Measurements from ENCODE around the gene ZNF626.
"Not testable (repeated sequence)": the region's sequence is repeated elsewhere in the genome, so short reads cannot be mapped to it uniquely, and the experiment has no call there.

Gene ZNF626

GRCh38 chr19:20661150-20661819 lies at the start of gene ZNF626:
Gene ZNF626, minus strand, starts transcription at chr19:20661571. Its CDS starts 125 bp downstream, at chr19:20661446.
- in situ Hi-C loops (cut with HindIII; ENCODE audit: low sequenced_read_pairs), result no loop called here

- in situ Hi-C loops (cut with HindIII; ENCODE audit: low sequenced_read_pairs), result no loop called here
These were observed 7.9 kb upstream of the ZNF626 start for GRCh38 chr19:20669263-20669662.

DNA sequence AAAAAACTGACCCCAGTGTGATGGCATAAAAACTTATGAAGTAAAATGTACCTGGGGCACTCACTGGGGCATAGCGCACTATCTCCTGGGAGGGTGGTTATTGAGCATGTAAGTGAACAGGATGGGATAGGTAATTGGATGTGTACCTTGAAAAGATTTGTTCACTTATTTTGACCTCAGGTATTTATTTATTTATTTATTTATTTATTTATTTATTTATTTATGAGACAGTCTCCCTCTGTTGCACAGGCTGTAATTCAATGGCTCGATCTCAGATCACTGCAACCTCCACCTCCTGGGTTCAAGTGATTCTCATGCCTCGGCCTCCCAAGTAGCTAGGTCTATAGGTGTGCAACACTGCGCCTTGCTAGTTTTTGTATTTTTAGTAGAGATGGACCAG lies 5.9 kb upstream of the ZNF626 start:
- in situ Hi-C loops (cut with HindIII; ENCODE audit: low sequenced_read_pairs), result no loop called here

DNA sequence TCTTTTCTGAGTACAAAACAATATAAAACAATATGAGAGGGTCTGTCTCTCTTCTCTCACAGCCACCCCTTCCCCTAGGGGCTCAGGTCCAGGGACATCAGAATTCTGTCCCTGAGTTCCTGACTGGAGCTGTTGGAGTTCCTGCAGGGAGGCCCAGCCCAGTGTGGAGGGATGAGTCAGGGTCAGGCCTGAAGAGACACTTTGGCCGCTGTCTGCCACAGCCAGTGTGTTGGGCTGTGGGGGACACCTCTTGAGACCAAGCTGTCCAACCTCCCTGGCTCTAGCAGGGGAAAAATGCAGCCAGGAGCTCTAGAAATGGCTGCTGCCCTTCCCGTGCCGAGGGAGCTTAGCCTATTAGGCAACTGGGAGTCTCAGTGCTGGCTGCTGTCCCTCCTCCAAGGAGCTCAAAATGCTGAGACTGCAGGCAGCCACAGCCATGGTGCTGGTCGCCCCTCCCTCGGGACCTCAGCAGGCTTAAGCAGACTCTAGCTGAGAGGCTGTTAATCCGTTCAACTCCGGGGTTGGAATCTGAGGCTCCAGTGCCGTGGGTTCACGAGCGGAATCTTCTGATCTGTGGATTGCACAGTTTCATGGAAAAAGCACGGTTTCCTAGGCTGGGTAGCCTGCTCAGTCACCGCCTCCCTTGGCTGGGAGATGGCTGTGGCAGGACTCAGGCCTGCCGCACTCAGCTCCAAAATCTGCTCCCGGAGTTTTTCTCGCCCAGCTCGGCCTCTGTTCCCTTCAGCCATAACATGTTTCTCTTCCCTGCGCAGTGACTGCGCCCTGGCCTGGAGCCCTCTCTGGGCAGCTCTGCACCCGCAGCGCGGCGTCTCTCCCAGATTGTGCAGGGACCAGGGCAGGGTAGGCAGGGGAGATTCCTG lies 3.8 kb upstream of the ZNF626 start:
- in situ Hi-C loops (cut with HindIII; ENCODE audit: low sequenced_read_pairs), result no loop called here

- in situ Hi-C loops (cut with HindIII; ENCODE audit: low sequenced_read_pairs), result not testable (repeated sequence)
These were observed 3.1 kb upstream of the ZNF626 start for GRCh38 chr19:20664475-20664874.

DNA sequence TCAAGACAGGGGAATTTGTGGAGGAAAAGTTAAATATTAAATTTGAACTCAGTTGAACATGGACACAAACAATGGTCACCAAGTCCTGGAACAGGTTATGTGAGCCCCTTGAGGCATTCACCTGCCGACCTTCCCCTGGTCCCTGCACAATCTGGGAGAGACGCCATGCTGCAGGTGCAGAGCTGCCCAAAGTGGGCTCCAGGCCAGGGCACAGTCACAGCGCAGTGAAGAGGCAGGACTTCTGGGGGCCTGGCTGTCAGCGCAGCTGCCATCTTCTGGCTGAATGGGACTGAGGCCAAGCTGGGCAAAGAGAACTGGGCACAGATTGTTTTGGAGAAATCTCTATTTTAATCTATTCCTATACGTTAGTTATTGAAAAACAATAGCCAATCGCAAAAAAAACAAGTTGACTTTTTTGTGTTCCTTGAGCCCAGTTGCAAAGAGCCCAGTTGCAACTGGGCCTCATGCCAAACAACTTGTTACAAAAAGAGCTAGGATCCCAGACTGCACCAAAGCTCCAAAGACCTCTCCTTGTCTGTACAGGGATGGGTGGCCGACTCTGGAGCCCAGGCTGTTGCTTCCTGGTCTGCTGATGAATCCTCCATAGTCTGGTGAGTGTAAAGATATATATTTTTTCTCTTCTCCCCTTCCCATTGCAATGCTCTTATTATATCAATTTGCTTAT lies 1.2 kb upstream of the ZNF626 start:
- in situ Hi-C loops (cut with HindIII; ENCODE audit: low sequenced_read_pairs), result no loop called here

DNA sequence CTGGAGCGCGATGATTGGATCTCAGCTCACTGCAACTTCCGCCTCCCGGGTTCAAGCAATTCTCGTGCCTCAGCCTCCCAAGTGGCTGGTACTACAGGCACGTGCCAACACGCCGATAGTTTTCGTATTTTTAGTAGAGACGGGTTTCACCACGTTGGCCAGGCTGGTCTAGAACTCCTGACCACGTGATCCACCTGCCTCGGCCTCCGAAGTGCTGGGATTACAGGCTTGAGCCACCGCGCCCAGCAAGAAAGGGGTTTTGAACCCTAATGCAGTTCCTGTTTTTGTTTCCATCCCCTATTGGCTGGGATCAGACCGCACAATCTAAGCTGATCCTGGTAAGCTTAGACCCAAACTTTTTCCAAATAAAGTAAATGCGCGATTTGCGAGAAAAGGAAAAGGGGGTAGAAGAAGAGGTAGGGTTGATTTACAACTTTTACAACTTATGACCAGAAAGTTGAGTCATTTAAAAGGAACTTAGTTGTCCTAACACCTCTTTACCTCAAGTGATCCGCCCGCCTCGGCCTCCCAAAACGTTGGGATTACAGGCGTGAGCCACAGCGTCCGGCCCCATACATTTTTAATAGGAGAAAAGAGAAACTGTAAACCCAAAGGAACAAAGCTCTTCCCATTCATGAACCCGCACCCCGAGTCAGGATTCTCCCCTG lies 764 bp downstream of the ZNF626 start:
- in situ Hi-C loops (cut with HindIII; ENCODE audit: low sequenced_read_pairs), result no loop called here

- in situ Hi-C loops (cut with HindIII; ENCODE audit: low sequenced_read_pairs), result no loop called here
These were observed 20.8 kb downstream of the ZNF626 start for GRCh38 chr19:20640545-20640944.

DNA sequence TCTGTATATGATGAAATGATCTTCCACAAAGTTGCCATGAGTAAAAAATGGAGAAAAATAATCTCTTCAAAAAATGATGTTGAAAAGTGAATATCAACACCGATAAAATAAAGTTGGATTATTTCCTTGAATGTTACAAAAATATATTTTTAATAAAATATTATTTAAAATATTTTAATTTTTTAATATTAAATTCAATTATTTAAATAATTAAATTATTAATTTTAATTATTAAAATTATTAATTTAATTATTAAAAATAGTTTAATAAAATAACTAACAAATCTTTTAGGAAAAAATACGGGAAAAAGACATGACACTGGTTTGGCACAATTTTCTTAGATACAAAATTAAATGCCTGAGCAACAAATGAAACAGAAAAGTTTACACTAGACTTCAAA lies 21.3 kb downstream of the ZNF626 start:
- in situ Hi-C loops (cut with HindIII; ENCODE audit: low sequenced_read_pairs), result no loop called here

GRCh38 chr19:20624560-20624959 lies 36.8 kb downstream of the ZNF626 start:
- in situ Hi-C loops (cut with HindIII; ENCODE audit: low sequenced_read_pairs), result not testable (repeated sequence)

- in situ Hi-C loops (cut with HindIII; ENCODE audit: low sequenced_read_pairs), result no loop called here
These were observed 45.3 kb downstream of the ZNF626 start for GRCh38 chr19:20616071-20616470.

DNA sequence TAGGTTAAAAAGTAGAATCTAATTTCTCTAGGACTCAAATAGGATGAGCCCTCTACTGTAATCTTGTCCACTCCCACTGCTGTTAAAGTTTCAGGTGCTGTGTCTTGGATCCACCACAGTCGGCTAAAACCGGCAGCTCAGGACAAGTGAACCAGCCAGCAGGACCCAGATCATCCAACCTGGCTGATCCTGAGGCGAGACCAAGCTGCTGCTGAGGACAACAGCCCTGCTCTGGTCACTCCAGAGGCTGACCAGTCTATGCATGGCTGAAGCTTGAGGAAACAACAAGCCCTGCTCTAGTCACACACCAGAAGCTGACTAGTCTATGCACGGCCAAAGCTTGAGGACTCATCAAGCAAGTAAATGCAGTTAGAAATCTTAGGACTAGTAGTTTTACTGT lies 46.4 kb downstream of the ZNF626 start:
- in situ Hi-C loops (cut with HindIII; ENCODE audit: low sequenced_read_pairs), result not testable (repeated sequence)

- in situ Hi-C loops (cut with HindIII; ENCODE audit: low sequenced_read_pairs), result no loop called here
These were observed 48.6 kb downstream of the ZNF626 start for GRCh38 chr19:20612711-20613316.

- in situ Hi-C loops (cut with HindIII; ENCODE audit: low sequenced_read_pairs), result no loop called here
These were observed 49.5 kb downstream of the ZNF626 start for GRCh38 chr19:20611866-20612265.

DNA sequence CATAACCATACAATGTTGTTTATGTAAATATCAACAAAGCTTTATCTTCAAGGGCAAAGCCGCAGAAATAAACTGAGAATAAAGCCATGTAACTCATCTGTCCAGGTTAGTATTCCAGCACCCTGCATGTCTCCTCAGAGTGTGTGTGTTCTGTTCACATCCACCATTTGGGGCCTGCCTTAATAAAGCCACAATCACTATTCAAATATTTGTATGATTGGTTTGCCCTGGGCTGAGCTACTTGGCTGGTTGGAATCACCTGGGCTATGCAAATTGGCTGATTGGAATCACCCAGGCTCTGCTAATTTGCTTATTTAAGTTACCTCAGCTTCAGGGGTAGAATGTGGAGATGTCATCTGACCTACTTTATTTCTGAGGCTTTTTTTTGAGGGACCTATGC lies 53.4 kb downstream of the ZNF626 start:
- in situ Hi-C loops (cut with HindIII; ENCODE audit: low sequenced_read_pairs), result no loop called here

Measured in endothelial cell of hepatic sinusoid (primary cell).